Neural cell (in vitro differentiated cells): ENCODE measurements around the gene TIMP4. TPM values are rescaled to one million over a fixed set of nuclear protein-coding genes. Genes with fewer than 3 reads are reported as not detected.

Experiments used
- H2AFZ ChIP-seq: fragments of 200-600, 300-800 bp; sonication (generic), shearing (Covaris generic); 2 replicates; pipeline ENCODE4 v1.6.0; 2014; ENCODE audit warnings: low read depth, mild to moderate bottlenecking, antibody characterized with exemption, low read length, moderate library complexity
- H3F3A ChIP-seq: fragments of 200-600 bp; shearing (Covaris generic); 2 replicates; pipeline ENCODE4 v1.6.1; 2016; ENCODE audit warnings: mild to moderate bottlenecking, moderate library complexity, mixed read lengths, antibody characterized with exemption, low read length; ENCODE audit not compliant: insufficient read depth, poor library complexity, severe bottlenecking
- H3K27ac ChIP-seq: fragments of 200-600, 300-800 bp; sonication (generic), shearing (Covaris generic); 2 replicates; pipeline ENCODE4 v1.5.1; 2014; ENCODE audit warnings: mild to moderate bottlenecking, low read length, moderate library complexity
- H3K27me3 ChIP-seq: fragments of 300-800, 200-600 bp; sonication (generic), shearing (Covaris generic); 2 replicates; pipeline ENCODE4 v1.6.0; 2014; ENCODE audit warnings: mild to moderate bottlenecking, low read depth, low read length, moderate library complexity; ENCODE audit not compliant: insufficient read depth
- H3K36me3 ChIP-seq: fragments of 300-800, 200-600 bp; sonication (generic), shearing (Covaris generic); 2 replicates; pipeline ENCODE4 v1.5.1; 2014; ENCODE audit warnings: mild to moderate bottlenecking, antibody characterized with exemption, low read length, moderate library complexity; ENCODE audit not compliant: insufficient read depth
- H3K4me2 ChIP-seq: fragments of 300-800, 200-600 bp; sonication (generic), shearing (Covaris generic); 2 replicates; pipeline ENCODE4 v1.6.0; 2014; ENCODE audit warnings: mild to moderate bottlenecking, low read length
- H3K4me3 ChIP-seq: fragments of 300-800, 200-600 bp; sonication (generic), shearing (Covaris generic); 2 replicates; pipeline ENCODE4 v1.5.1; 2014; ENCODE audit warnings: mild to moderate bottlenecking, low read length, moderate library complexity
- H3K79me2 ChIP-seq: fragments of 200-600 bp; shearing (Covaris generic); replicated peaks from 2 replicates; pipeline ENCODE4 v1.6.0; 2014; ENCODE audit warnings: mild to moderate bottlenecking, low read length, moderate library complexity; ENCODE audit not compliant: insufficient read depth
- H3K9ac ChIP-seq: fragments of 300-800, 200-600 bp; sonication (generic), shearing (Covaris generic); 2 replicates; pipeline ENCODE4 v1.6.1; 2016; ENCODE audit warnings: mild to moderate bottlenecking, low read length, mixed read lengths
- H3K9me2 ChIP-seq: fragments of 200-600 bp; shearing (Covaris generic); 2 replicates; pipeline ENCODE4 v1.6.1; 2016; ENCODE audit warnings: mild to moderate bottlenecking, low read length, mixed read lengths; ENCODE audit not compliant: insufficient read depth
- H3K9me3 ChIP-seq: fragments of 200-600, 300-800 bp; sonication (generic), shearing (Covaris generic); 2 replicates; pipeline ENCODE4 v1.6.1; 2016; ENCODE audit warnings: mild to moderate bottlenecking, mixed run types, low read length, moderate library complexity, mixed read lengths
- H4K20me1 ChIP-seq: fragments of 200-600 bp; shearing (Covaris generic); 2 replicates; pipeline ENCODE4 v1.6.1; 2016; ENCODE audit warnings: mild to moderate bottlenecking, mixed run types; ENCODE audit not compliant: insufficient read depth
- EP300 ChIP-seq: fragments of 450-650 bp; conservative IDR thresholded peaks from 2 replicates; pipeline ENCODE4 v1.6.1; 2014; ENCODE audit warnings: antibody characterized with exemption, mild to moderate bottlenecking, moderate library complexity; ENCODE audit not compliant: poor library complexity, severe bottlenecking
- EZH2 ChIP-seq: fragments of 200-600, 300-800 bp; shearing (Covaris generic), sonication (generic); IDR thresholded peaks from 2 replicates; pipeline ENCODE4 v1.6.1; 2014; ENCODE audit warnings: antibody characterized with exemption, low read length, borderline replicate concordance, mild to moderate bottlenecking; ENCODE audit not compliant: insufficient read depth, poor library complexity, severe bottlenecking
- MXI1 ChIP-seq: fragments of 450-650 bp; conservative IDR thresholded peaks from 2 replicates; pipeline ENCODE4 v1.6.1; 2014; ENCODE audit warnings: antibody characterized with exemption, mild to moderate bottlenecking; ENCODE audit not compliant: poor library complexity, severe bottlenecking
- POLR2AphosphoS5 ChIP-seq: IDR thresholded peaks from 2 replicates; pipeline ENCODE4 v1.6.1; 2012
- RAD21 ChIP-seq: fragments of 450-650 bp; conservative IDR thresholded peaks from 2 replicates; pipeline ENCODE4 v1.6.1; 2014; ENCODE audit warnings: antibody characterized with exemption, mild to moderate bottlenecking, moderate library complexity
- SMC3 ChIP-seq: fragments of 450-650 bp; conservative IDR thresholded peaks from 2 replicates; pipeline ENCODE4 v1.6.1; 2014; ENCODE audit warnings: antibody characterized with exemption, mild to moderate bottlenecking, moderate library complexity; ENCODE audit not compliant: poor library complexity
- TAF1 ChIP-seq: IDR thresholded peaks from 2 replicates; pipeline ENCODE4 v1.6.1; 2012; ENCODE audit warnings: low read depth
- polyA plus RNA-seq: library from polyadenylated mRNA; depleted of rRNA; stranded (reverse); fragments of >200 nt; gene quantifications from 2 replicates; pipeline ENCODE4 v1.2.3, GENCODE V29; 2014
- TF ChIP-seq, protein P1 (sequence below): IDR thresholded peaks from 2 replicates; pipeline ENCODE4 v1.6.1; 2012; ENCODE audit warnings: borderline replicate concordance
- TF ChIP-seq, protein P2 (sequence below): fragments of 450-650 bp; IDR thresholded peaks from 2 replicates; pipeline ENCODE4 v1.5.1; 2014; ENCODE audit warnings: antibody characterized with exemption, mild to moderate bottlenecking, moderate library complexity; ENCODE audit not compliant: poor library complexity, severe bottlenecking

The TIMP4 gene
- polyA plus RNA-seq, 1 donor from 2014 or later = not detected

DNA sequence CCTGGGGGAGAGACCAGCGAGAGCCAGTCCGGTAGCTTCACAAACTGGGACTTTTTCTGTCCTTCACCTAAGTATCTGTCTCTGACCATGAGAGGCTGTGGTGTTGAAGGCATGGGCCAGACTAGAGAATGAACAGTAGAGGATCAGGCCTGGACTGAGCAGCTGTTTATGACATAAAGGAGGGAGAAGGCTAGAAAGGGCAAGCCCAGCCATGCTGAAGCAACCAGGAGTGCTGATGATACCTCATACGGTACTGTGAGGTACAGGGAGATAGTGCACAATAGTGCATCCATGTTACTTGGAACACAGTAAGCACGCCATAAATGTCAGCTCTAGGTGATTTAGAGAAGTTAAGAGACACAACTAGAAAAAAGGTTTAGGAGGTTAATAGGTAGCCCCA, 22.6 kb upstream of the TIMP4 start:
- H3K4me2 ChIP-seq = no peak overlapping the region
- no peak overlapping the region for H3K4me3 ChIP-seq
- H3K27me3 ChIP-seq = no peaks in the 10 kb centered on the region
- H3K9ac ChIP-seq = no peak overlapping the region
- no peaks in the 10 kb centered on the region for H3F3A ChIP-seq
- H3K27ac ChIP-seq = no peak overlapping the region
- no peaks in the 10 kb centered on the region for H3K79me2 ChIP-seq
- H3K9me2 ChIP-seq = no peaks in the 10 kb centered on the region
- TF ChIP-seq SMC3 = no peak
- H4K20me1 ChIP-seq = no peaks in the 10 kb centered on the region
- H2AFZ ChIP-seq = no peak overlapping the region
- no peaks in the 10 kb centered on the region for H3K9me3 ChIP-seq
- no peaks in the 10 kb centered on the region for H3K36me3 ChIP-seq

DNA sequence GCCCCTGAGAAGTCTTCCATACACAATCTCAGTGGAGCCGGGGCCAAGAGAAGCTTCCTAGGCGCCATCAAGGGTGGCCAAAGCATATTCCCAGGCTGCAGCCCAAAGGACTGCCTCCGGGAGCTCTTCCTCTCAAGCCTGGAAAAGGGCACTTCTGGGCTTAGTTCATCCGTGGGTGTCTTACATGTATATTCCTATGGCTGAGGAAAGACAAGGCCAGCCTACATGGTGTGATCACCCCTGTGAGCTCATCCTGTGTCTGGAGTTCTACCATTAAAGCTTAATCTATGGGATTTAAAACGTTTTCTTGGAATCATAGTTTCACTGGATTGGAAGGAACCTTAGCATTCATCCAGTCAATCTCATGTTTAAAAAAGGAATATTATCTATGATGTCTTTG, 21.9 kb upstream of the TIMP4 start:
- no peaks in the 10 kb centered on the region for H3K36me3 ChIP-seq
- no peak overlapping the region for H3K27ac ChIP-seq
- no peak overlapping the region for H3K9ac ChIP-seq
- H4K20me1 ChIP-seq = no peaks in the 10 kb centered on the region
- no peak overlapping the region for H3K4me2 ChIP-seq
- H3F3A ChIP-seq = no peaks in the 10 kb centered on the region
- H3K79me2 ChIP-seq = no peaks in the 10 kb centered on the region
- H2AFZ ChIP-seq = no peak overlapping the region
- no peaks in the 10 kb centered on the region for H3K9me2 ChIP-seq
- no peak overlapping the region for H3K4me3 ChIP-seq
- no peaks in the 10 kb centered on the region for H3K9me3 ChIP-seq
- H3K27me3 ChIP-seq = no peaks in the 10 kb centered on the region
- TF ChIP-seq EZH2 (no peak), TAF1 (no peak), EP300 (no peak), SMC3 (no peak)
- TF ChIP-seq, protein P1, sequence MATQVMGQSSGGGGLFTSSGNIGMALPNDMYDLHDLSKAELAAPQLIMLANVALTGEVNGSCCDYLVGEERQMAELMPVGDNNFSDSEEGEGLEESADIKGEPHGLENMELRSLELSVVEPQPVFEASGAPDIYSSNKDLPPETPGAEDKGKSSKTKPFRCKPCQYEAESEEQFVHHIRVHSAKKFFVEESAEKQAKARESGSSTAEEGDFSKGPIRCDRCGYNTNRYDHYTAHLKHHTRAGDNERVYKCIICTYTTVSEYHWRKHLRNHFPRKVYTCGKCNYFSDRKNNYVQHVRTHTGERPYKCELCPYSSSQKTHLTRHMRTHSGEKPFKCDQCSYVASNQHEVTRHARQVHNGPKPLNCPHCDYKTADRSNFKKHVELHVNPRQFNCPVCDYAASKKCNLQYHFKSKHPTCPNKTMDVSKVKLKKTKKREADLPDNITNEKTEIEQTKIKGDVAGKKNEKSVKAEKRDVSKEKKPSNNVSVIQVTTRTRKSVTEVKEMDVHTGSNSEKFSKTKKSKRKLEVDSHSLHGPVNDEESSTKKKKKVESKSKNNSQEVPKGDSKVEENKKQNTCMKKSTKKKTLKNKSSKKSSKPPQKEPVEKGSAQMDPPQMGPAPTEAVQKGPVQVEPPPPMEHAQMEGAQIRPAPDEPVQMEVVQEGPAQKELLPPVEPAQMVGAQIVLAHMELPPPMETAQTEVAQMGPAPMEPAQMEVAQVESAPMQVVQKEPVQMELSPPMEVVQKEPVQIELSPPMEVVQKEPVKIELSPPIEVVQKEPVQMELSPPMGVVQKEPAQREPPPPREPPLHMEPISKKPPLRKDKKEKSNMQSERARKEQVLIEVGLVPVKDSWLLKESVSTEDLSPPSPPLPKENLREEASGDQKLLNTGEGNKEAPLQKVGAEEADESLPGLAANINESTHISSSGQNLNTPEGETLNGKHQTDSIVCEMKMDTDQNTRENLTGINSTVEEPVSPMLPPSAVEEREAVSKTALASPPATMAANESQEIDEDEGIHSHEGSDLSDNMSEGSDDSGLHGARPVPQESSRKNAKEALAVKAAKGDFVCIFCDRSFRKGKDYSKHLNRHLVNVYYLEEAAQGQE = no peak

DNA sequence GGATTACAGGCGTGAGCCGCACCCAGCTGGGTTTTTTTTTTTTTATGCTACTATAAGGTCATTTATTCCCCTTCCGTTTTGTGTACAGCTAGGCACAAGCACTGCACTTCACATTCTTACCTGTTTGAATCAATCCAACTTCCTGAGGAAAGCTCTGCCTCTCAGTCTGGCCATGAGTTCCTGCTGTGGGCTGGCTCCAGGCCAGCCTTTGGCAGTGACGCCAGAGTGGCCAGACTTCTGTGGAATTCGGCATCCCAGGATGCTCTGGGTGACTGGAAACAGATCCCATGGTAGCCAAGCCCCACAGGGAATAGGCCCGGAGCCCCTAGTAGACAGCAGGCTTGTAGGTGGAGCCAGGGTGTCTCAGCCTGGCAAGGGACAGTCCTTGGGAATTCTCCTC, 21.5 kb upstream of the TIMP4 start:
- Histone ChIP-seq H3K4me2 (no peak overlapping the region), H3K9ac (no peak overlapping the region)

More for the DNA sequence above, 21.5 kb upstream of the TIMP4 start:
- Histone ChIP-seq H3K36me3 (no peaks in the 10 kb centered on the region), H3K9me3 (no peaks in the 10 kb centered on the region), H3K79me2 (no peaks in the 10 kb centered on the region), H3K27ac (no peak overlapping the region), H3F3A (no peaks in the 10 kb centered on the region), H3K27me3 (no peaks in the 10 kb centered on the region), H3K4me3 (no peak overlapping the region), H4K20me1 (no peaks in the 10 kb centered on the region), H2AFZ (no peak overlapping the region), H3K9me2 (no peaks in the 10 kb centered on the region)
- TF ChIP-seq, protein P2, sequence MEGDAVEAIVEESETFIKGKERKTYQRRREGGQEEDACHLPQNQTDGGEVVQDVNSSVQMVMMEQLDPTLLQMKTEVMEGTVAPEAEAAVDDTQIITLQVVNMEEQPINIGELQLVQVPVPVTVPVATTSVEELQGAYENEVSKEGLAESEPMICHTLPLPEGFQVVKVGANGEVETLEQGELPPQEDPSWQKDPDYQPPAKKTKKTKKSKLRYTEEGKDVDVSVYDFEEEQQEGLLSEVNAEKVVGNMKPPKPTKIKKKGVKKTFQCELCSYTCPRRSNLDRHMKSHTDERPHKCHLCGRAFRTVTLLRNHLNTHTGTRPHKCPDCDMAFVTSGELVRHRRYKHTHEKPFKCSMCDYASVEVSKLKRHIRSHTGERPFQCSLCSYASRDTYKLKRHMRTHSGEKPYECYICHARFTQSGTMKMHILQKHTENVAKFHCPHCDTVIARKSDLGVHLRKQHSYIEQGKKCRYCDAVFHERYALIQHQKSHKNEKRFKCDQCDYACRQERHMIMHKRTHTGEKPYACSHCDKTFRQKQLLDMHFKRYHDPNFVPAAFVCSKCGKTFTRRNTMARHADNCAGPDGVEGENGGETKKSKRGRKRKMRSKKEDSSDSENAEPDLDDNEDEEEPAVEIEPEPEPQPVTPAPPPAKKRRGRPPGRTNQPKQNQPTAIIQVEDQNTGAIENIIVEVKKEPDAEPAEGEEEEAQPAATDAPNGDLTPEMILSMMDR = no peak
- TF ChIP-seq RAD21 (no peak), EZH2 (no peak), MXI1 (no peak), SMC3 (no peak), TAF1 (no peak), EP300 (no peak), POLR2AphosphoS5 (no peak)
- TF ChIP-seq, protein P1 = no peak
